ENCODE results near the gene SOX15. TPM values are rescaled to one million over a fixed set of nuclear protein-coding genes. Genes with fewer than 3 reads are reported as not detected.
"Not testable (repeated sequence)": the region's sequence is repeated elsewhere in the genome, so short reads cannot be mapped to it uniquely, and the experiment has no call there.

The SOX15 gene
- total and polyA plus RNA-seq, 3 donors from 2014 or later: 2.6 to 4.0 (median 2.8) TPM

DNA sequence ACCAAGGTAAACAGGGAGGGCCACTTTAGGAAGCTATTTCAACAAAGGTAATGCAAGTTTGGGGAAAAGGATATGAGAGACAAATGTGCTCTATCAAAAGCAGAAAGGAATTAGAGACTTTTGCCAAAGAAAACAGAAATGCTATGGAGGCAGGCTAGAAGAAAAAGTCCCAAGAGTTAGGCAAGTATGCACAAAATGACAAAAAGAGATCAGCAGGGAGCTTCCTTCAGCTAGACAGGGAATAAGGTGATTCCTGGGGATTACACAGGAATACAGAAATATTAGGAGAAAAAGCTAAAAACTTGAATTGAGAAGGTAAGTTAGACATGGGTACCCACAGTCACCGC lies 22.4 kb upstream of the SOX15 start:
- TF ChIP-seq, protein P1, sequence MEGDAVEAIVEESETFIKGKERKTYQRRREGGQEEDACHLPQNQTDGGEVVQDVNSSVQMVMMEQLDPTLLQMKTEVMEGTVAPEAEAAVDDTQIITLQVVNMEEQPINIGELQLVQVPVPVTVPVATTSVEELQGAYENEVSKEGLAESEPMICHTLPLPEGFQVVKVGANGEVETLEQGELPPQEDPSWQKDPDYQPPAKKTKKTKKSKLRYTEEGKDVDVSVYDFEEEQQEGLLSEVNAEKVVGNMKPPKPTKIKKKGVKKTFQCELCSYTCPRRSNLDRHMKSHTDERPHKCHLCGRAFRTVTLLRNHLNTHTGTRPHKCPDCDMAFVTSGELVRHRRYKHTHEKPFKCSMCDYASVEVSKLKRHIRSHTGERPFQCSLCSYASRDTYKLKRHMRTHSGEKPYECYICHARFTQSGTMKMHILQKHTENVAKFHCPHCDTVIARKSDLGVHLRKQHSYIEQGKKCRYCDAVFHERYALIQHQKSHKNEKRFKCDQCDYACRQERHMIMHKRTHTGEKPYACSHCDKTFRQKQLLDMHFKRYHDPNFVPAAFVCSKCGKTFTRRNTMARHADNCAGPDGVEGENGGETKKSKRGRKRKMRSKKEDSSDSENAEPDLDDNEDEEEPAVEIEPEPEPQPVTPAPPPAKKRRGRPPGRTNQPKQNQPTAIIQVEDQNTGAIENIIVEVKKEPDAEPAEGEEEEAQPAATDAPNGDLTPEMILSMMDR (IDR thresholded peaks at IDR 0.05): no peak
- TF ChIP-seq POLR2A (IDR thresholded peaks at IDR 0.05): no peak
- Histone ChIP-seq H3K27ac (no peak overlapping the region), H3K27me3 (no peaks in the 10 kb centered on the region), H3K36me3 (ENCODE audit: low read depth, missing control alignments) (no peaks in the 10 kb centered on the region), H3K9me3 (no peaks in the 10 kb centered on the region), H3K4me3 (no peak overlapping the region), H3K4me1 (peaks cover 23% of the 10 kb centered on the region)
- no peak for DNase-seq
- WGBS, 2 donors: 79 to 84% methylated on average over 1 of the region's 1 CpG
- intact Hi-C loops (cut with DNase I; ENCODE audit: low total_unique reads): no loop called here

DNA sequence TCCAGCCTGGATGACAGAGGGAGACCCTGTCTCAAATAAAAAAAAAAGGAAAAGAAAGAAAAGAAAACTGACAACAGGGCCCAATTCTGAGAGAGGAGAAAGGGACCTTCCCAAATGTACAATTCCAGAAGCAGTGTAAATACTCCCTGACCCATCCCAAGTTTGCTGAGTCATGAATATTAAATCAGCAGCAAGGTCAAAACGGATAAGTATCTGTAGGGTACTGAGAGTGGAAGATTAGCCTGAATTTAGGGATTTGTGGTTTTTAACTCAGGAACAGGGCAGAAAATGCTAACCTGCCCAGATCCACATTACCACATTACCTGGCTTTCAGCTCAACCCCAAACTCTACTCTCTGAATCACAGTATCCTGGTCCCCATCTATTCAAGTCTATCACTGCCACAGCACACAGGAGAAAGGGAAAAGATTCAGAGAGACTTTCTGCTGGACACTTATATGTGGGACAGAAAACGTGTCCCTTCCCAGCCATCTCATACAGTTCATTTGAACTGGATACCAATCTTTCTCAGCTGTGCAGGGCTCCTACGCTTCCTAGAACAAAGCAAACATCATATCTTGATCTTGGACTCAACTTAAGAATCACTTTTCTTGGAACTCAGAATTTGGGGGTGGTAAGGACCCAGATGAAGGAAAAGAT lies 21.9 kb upstream of the SOX15 start:
- no peak for DNase-seq
- peaks cover 23% of the 10 kb centered on the region for H3K4me1 ChIP-seq
- H3K4me3 ChIP-seq: no peak overlapping the region
- H3K9me3 ChIP-seq: no peaks in the 10 kb centered on the region
- intact Hi-C loops (cut with DNase I; ENCODE audit: low total_unique reads): no loop called here
- TF ChIP-seq, protein P1 (IDR thresholded peaks at IDR 0.05): no peak
- no peak for TF ChIP-seq POLR2A (IDR thresholded peaks at IDR 0.05)
- WGBS, 2 donors: 33 to 52% methylated on average over 3 of the region's 3 CpGs
- no peak overlapping the region for H3K27ac ChIP-seq
- H3K36me3 ChIP-seq (ENCODE audit: low read depth, missing control alignments): no peaks in the 10 kb centered on the region
- no peaks in the 10 kb centered on the region for H3K27me3 ChIP-seq

- Histone ChIP-seq H3K27me3 (no peaks in the 10 kb centered on the region), H3K36me3 (ENCODE audit: low read depth, missing control alignments) (no peaks in the 10 kb centered on the region), H3K27ac (no peak overlapping the region), H3K4me3 (no peak overlapping the region), H3K4me1 (peaks cover 23% of the 10 kb centered on the region), H3K9me3 (no peaks in the 10 kb centered on the region)
- no peak for DNase-seq
- TF ChIP-seq, protein P1 (IDR thresholded peaks at IDR 0.05): no peak
- TF ChIP-seq POLR2A (IDR thresholded peaks at IDR 0.05): no peak
- WGBS, 2 donors: 94 to 97% methylated on average over 2 of the region's 2 CpGs
- intact Hi-C loops (cut with DNase I; ENCODE audit: low total_unique reads): no loop called here
Measured at GRCh38 chr17:7610641-7611040, 20.7 kb upstream of the SOX15 start.

GRCh38 chr17:7606280-7606679 lies 16.4 kb upstream of the SOX15 start:
- 74 to 80% methylated on average over 4 of the region's 4 CpGs for WGBS, 2 donors
- Histone ChIP-seq H3K27ac (no peak overlapping the region), H3K4me3 (no peak overlapping the region), H3K27me3 (no peaks in the 10 kb centered on the region), H3K9me3 (no peaks in the 10 kb centered on the region), H3K36me3 (ENCODE audit: low read depth, missing control alignments) (no peaks in the 10 kb centered on the region), H3K4me1 (no peaks in the 10 kb centered on the region)
- DNase-seq: no peak
- TF ChIP-seq, protein P1 (IDR thresholded peaks at IDR 0.05): no peak
- TF ChIP-seq POLR2A (IDR thresholded peaks at IDR 0.05): no peak
- intact Hi-C loops (cut with DNase I; ENCODE audit: low total_unique reads): no loop called here

DNA sequence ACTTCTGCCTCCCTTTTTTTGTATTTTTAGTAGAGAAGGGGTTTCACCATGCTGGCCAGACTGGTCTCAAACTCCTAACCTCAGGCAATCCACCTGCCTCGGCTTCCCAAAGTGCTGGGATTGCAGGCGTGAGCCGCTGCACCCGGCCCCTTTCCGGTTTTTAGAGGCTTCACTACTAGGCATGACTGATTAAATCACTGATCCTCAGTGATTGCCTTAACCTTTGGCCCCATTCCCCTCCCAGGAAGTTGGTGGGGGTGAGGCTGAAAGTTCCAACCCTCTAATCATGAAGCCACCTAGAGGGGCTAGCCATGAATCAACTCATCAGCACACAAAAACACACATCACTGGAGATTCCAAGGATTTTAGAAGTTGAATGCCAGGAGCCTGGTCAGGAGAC lies 7.7 kb upstream of the SOX15 start:
- DNase-seq; H3K27ac ChIP-seq; H3K4me3 ChIP-seq; H3K4me1 ChIP-seq; H3K27me3 ChIP-seq; intact Hi-C loops (cut with DNase I; ENCODE audit: low total_unique reads); H3K9me3 ChIP-seq; H3K36me3 ChIP-seq (ENCODE audit: low read depth, missing control alignments): not testable (repeated sequence)
- WGBS, 2 donors: 71 to 88% methylated on average over 5 of the region's 5 CpGs

All from testis (tissue), 3 donors.